ENCODE results near the gene CBS. TPM values are rescaled to one million over a fixed set of nuclear protein-coding genes. Genes with fewer than 3 reads are reported as not detected.
"Not testable (repeated sequence)": the region's sequence is repeated elsewhere in the genome, so short reads cannot be mapped to it uniquely, and the experiment has no call there.

The CBS gene
- total RNA-seq, 2 experiments from 2014 or later = 29.6 to 30.6 TPM

- no peaks in the 10 kb centered on the region for H3K27me3 Mint-ChIP-seq
- DNase-seq = no peak
- H3K27ac Mint-ChIP-seq = no peak overlapping the region
- no peaks in the 10 kb centered on the region for H3K4me1 Mint-ChIP-seq
- H3K4me3 Mint-ChIP-seq = no peak overlapping the region
- H3K9me3 Mint-ChIP-seq = no peaks in the 10 kb centered on the region
- no peaks in the 10 kb centered on the region for H3K36me3 Mint-ChIP-seq
Measured at GRCh38 chr21:43021191-43021590, 54.4 kb downstream of the CBS start.

GRCh38 chr21:43020771-43021170, 54.9 kb downstream of the CBS start:
- Mint-ChIP-seq H3K27me3 (no peaks in the 10 kb centered on the region), H3K4me3 (no peak overlapping the region), H3K4me1 (no peaks in the 10 kb centered on the region), H3K9me3 (no peaks in the 10 kb centered on the region), H3K36me3 (no peaks in the 10 kb centered on the region), H3K27ac (no peak overlapping the region)
- no peak for DNase-seq

GRCh38 chr21:43020177-43020576, 55.5 kb downstream of the CBS start:
- H3K9me3 Mint-ChIP-seq = no peaks in the 10 kb centered on the region
- no peak overlapping the region for H3K27ac Mint-ChIP-seq
- no peak overlapping the region for H3K4me3 Mint-ChIP-seq
- no peak for DNase-seq
- no peaks in the 10 kb centered on the region for H3K36me3 Mint-ChIP-seq
- no peaks in the 10 kb centered on the region for H3K4me1 Mint-ChIP-seq
- H3K27me3 Mint-ChIP-seq = no peaks in the 10 kb centered on the region

GRCh38 chr21:43018519-43018918, 57.1 kb downstream of the CBS start:
- no peak overlapping the region for H3K27ac Mint-ChIP-seq
- no peaks in the 10 kb centered on the region for H3K9me3 Mint-ChIP-seq
- no peaks in the 10 kb centered on the region for H3K27me3 Mint-ChIP-seq
- DNase-seq = no peak
- no peaks in the 10 kb centered on the region for H3K4me1 Mint-ChIP-seq
- no peak overlapping the region for H3K4me3 Mint-ChIP-seq
- H3K36me3 Mint-ChIP-seq = peaks cover 2% of the 10 kb centered on the region

GRCh38 chr21:43016728-43017127, 58.9 kb downstream of the CBS start:
- H3K36me3 Mint-ChIP-seq = peaks cover 5% of the 10 kb centered on the region

GRCh38 chr21:43015906-43016540, 59.6 kb downstream of the CBS start:
- H3K4me1 Mint-ChIP-seq = no peaks in the 10 kb centered on the region
- no peak overlapping the region for H3K4me3 Mint-ChIP-seq
- H3K27me3 Mint-ChIP-seq = no peaks in the 10 kb centered on the region
- no peaks in the 10 kb centered on the region for H3K9me3 Mint-ChIP-seq
- DNase-seq = no peak
- no peak overlapping the region for H3K27ac Mint-ChIP-seq
- peaks cover 12% of the 10 kb centered on the region for H3K36me3 Mint-ChIP-seq

More at GRCh38 chr21:43016728-43017127, 58.9 kb downstream of the CBS start:
- no peaks in the 10 kb centered on the region for H3K4me1 Mint-ChIP-seq
- H3K27me3 Mint-ChIP-seq = no peaks in the 10 kb centered on the region
- H3K4me3 Mint-ChIP-seq = no peak overlapping the region
- H3K9me3 Mint-ChIP-seq = no peaks in the 10 kb centered on the region
- no peak for DNase-seq
- no peak overlapping the region for H3K27ac Mint-ChIP-seq

GRCh38 chr21:43012596-43012995, 63.0 kb downstream of the CBS start:
- no peaks in the 10 kb centered on the region for H3K9me3 Mint-ChIP-seq

GRCh38 chr21:43006874-43007208, 68.8 kb downstream of the CBS start:
- H3K4me1 Mint-ChIP-seq = peaks cover 2% of the 10 kb centered on the region
- no peak for DNase-seq
- peaks cover 15% of the 10 kb centered on the region for H3K36me3 Mint-ChIP-seq
- H3K9me3 Mint-ChIP-seq = no peaks in the 10 kb centered on the region
- no peaks in the 10 kb centered on the region for H3K27me3 Mint-ChIP-seq
- no peak overlapping the region for H3K4me3 Mint-ChIP-seq
- no peak overlapping the region for H3K27ac Mint-ChIP-seq

More at GRCh38 chr21:43012596-43012995, 63.0 kb downstream of the CBS start:
- no peak for DNase-seq
- Mint-ChIP-seq H3K4me3 (no peak overlapping the region), H3K27me3 (no peaks in the 10 kb centered on the region), H3K4me1 (no peaks in the 10 kb centered on the region), H3K27ac (no peak overlapping the region), H3K36me3 (peaks cover 17% of the 10 kb centered on the region)

GRCh38 chr21:43006051-43006873, 69.4 kb downstream of the CBS start:
- peaks cover 12% of the 10 kb centered on the region for H3K36me3 Mint-ChIP-seq
- not testable (repeated sequence) for H3K9me3 Mint-ChIP-seq, H3K4me1 Mint-ChIP-seq, H3K27ac Mint-ChIP-seq, DNase-seq, H3K27me3 Mint-ChIP-seq, H3K4me3 Mint-ChIP-seq

GRCh38 chr21:43005635-43006034, 70.0 kb downstream of the CBS start:
- no peak overlapping the region for H3K27ac Mint-ChIP-seq
- no peaks in the 10 kb centered on the region for H3K27me3 Mint-ChIP-seq
- peaks cover 2% of the 10 kb centered on the region for H3K4me1 Mint-ChIP-seq
- H3K4me3 Mint-ChIP-seq = no peak overlapping the region
- peaks cover 10% of the 10 kb centered on the region for H3K36me3 Mint-ChIP-seq
- no peak for DNase-seq
- H3K9me3 Mint-ChIP-seq = peaks cover 5% of the 10 kb centered on the region

- Mint-ChIP-seq H3K9me3 (peaks cover 9% of the 10 kb centered on the region), H3K36me3 (peaks cover 13% of the 10 kb centered on the region), H3K4me1 (peaks cover 2% of the 10 kb centered on the region), H3K27ac (no peak overlapping the region), H3K27me3 (no peaks in the 10 kb centered on the region), H3K4me3 (no peak overlapping the region)
- DNase-seq = no peak
Measured at GRCh38 chr21:43004926-43005325, 70.7 kb downstream of the CBS start.

Other genes with a start within 250 kb of the CBS start
- gene WDR4, start 196.3 kb downstream of the CBS start, total RNA-seq = 10 to 100 TPM; 54.0 to 56.7 TPM
- gene NDUFV3, start 182.5 kb downstream of the CBS start, total RNA-seq = 10 to 100 TPM; 34.2 to 34.3 TPM
- gene ERVH48-1, start 150.2 kb downstream of the CBS start, total RNA-seq = under 1 TPM; 0.23 to 0.32 TPM
- 10 to 100 TPM; 17.8 to 18.5 TPM for gene PKNOX1, start 101.3 kb downstream of the CBS start, total RNA-seq
- 10 to 100 TPM; 20.6 to 21.2 TPM for gene U2AF1, start 31.7 kb upstream of the CBS start, total RNA-seq
- not detected for gene CRYAA, start 93.2 kb upstream of the CBS start, total RNA-seq

Data from activated naive CD8-positive, alpha-beta T cell treated with anti-CD3 and anti-CD28 coated beads for 36 hours (primary cell).